ENCODE measurements around the gene SLC24A5. TPM values are rescaled to one million over a fixed set of nuclear protein-coding genes. Genes with fewer than 3 reads are reported as not detected.

The SLC24A5 gene
- total and polyA plus RNA-seq, 4 donors, result not detected

- no peak overlapping the region for H3K9ac ChIP-seq (ENCODE audit: low read depth in 1 of 2, low read length in 2 of 2)
- TF ChIP-seq JUND (IDR thresholded peaks at IDR 0.05) (no peak), REST (IDR thresholded peaks at IDR 0.05) (no peak), RXRA (IDR thresholded peaks at IDR 0.05) (no peak), YY1 (IDR thresholded peaks at IDR 0.05) (no peak), FOXA1 (IDR thresholded peaks at IDR 0.05) (no peak), NR2F2 (IDR thresholded peaks at IDR 0.05) (no peak), RAD21 (IDR thresholded peaks at IDR 0.05) (no peak), MAX (IDR thresholded peaks at IDR 0.05) (no peak), HNF4A (conservative IDR thresholded peaks at IDR 0.05) (no peak), CTCF (IDR thresholded peaks at IDR 0.05; ENCODE audit: low read depth, low read length, missing input control) (no peak), TAF1 (conservative IDR thresholded peaks at IDR 0.05) (no peak), EGR1 (IDR thresholded peaks at IDR 0.05; ENCODE audit: low read depth in 2 of 2) (no peak), SP1 (IDR thresholded peaks at IDR 0.05) (no peak), HNF4G (IDR thresholded peaks at IDR 0.05) (no peak), ATF3 (IDR thresholded peaks at IDR 0.05) (no peak), GABPA (IDR thresholded peaks at IDR 0.05 in 1 of 2, conservative IDR thresholded peaks at IDR 0.05 in 1 of 2) (no peak)
- DNase-seq (ENCODE audit: low spot score), result no peak
- H3K27ac ChIP-seq (ENCODE audit: low read depth in 1 of 2, low read length in 2 of 2), result no peak overlapping the region
- 75% methylated on average over 6 of the region's 6 CpGs for WGBS
- H3K9me3 ChIP-seq (ENCODE audit: control insufficient read depth in 4 of 4, low read length in 3 of 4), result no peaks in the 10 kb centered on the region
- no peaks in the 10 kb centered on the region for H3K36me3 ChIP-seq (ENCODE audit: control insufficient read depth in 4 of 4, insufficient read depth in 3 of 4, low read depth in 1 of 4, low read length in 3 of 4)
- no peaks in the 10 kb centered on the region for H3K4me1 ChIP-seq (ENCODE audit: control insufficient read depth in 4 of 4, insufficient read depth in 4 of 4, low read length in 3 of 4)
- peaks cover 0 to 3% (median 0%) of the 10 kb centered on the region in 4 donors for H3K27me3 ChIP-seq (ENCODE audit: control insufficient read depth in 4 of 4, insufficient read depth in 4 of 4, low read length in 3 of 4)
- H3K4me3 ChIP-seq (ENCODE audit: low read depth in 1 of 3, low read length in 3 of 3), result no peak overlapping the region
Measured at GRCh38 chr15:48126667-48127355, 6.0 kb downstream of the SLC24A5 start.

- no peaks in the 10 kb centered on the region for H3K4me1 ChIP-seq (ENCODE audit: control insufficient read depth in 4 of 4, insufficient read depth in 4 of 4, low read length in 3 of 4)
- H3K27ac ChIP-seq (ENCODE audit: low read depth in 1 of 2, low read length in 2 of 2), result no peak overlapping the region
- H3K9ac ChIP-seq (ENCODE audit: low read depth in 1 of 2, low read length in 2 of 2), result no peak overlapping the region
- no peak overlapping the region for H3K4me3 ChIP-seq (ENCODE audit: low read depth in 1 of 3, low read length in 3 of 3)
- peaks cover 0 to 3% (median 1%) of the 10 kb centered on the region in 4 donors for H3K27me3 ChIP-seq (ENCODE audit: control insufficient read depth in 4 of 4, insufficient read depth in 4 of 4, low read length in 3 of 4)
- H3K36me3 ChIP-seq (ENCODE audit: control insufficient read depth in 4 of 4, insufficient read depth in 3 of 4, low read depth in 1 of 4, low read length in 3 of 4), result no peaks in the 10 kb centered on the region
- no peaks in the 10 kb centered on the region for H3K9me3 ChIP-seq (ENCODE audit: control insufficient read depth in 4 of 4, low read length in 3 of 4)
- DNase-seq (ENCODE audit: low spot score), result no peak
- no peak for TF ChIP-seq JUND (IDR thresholded peaks at IDR 0.05)
- no peak for TF ChIP-seq GABPA (IDR thresholded peaks at IDR 0.05 in 1 of 2, conservative IDR thresholded peaks at IDR 0.05 in 1 of 2)
- TF ChIP-seq YY1 (IDR thresholded peaks at IDR 0.05), result no peak
- TF ChIP-seq FOXA1 (IDR thresholded peaks at IDR 0.05), result no peak
- TF ChIP-seq ATF3 (IDR thresholded peaks at IDR 0.05), result no peak
- no peak for TF ChIP-seq CTCF (IDR thresholded peaks at IDR 0.05; ENCODE audit: low read depth, low read length, missing input control)
- no peak for TF ChIP-seq HNF4G (IDR thresholded peaks at IDR 0.05)
- no peak for TF ChIP-seq ZBTB33 (IDR thresholded peaks at IDR 0.05)
- no peak for TF ChIP-seq SP1 (IDR thresholded peaks at IDR 0.05)
- no peak for TF ChIP-seq NR2F2 (IDR thresholded peaks at IDR 0.05)
- TF ChIP-seq TAF1 (conservative IDR thresholded peaks at IDR 0.05), result no peak
- no peak for TF ChIP-seq RXRA (IDR thresholded peaks at IDR 0.05)
- TF ChIP-seq FOXA2 (IDR thresholded peaks at IDR 0.05), result no peak
- TF ChIP-seq MAX (IDR thresholded peaks at IDR 0.05), result no peak
Measured at GRCh38 chr15:48131324-48131723, 10.5 kb downstream of the SLC24A5 start.

Data from liver (tissue), 9 donors.